ENCODE measurements around the gene SAP30BP.

SAP30BP gene

DNA sequence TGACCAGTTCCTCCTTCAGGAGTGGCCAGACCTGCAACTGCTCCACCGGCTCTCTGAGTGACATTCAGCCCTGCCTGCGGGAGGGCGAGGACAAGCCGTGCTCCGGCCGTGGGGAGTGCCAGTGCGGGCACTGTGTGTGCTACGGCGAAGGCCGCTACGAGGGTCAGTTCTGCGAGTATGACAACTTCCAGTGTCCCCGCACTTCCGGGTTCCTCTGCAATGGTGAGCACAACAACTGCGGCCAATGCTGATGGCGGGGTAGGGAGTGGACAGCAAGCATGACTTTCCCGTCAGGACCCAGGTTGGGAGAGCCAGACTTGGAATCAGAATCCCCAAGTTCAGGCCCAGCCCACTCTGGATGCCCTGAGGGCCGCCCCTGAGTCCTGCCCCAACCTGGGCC is 66.3 kb downstream of the SAP30BP start:
- no peak for DNase-seq (ENCODE audit: extremely low spot score)
- TF ChIP-seq SP1 (IDR thresholded peaks at IDR 0.05) = no peak
- no peak for TF ChIP-seq NFRKB (IDR thresholded peaks at IDR 0.05)
- TF ChIP-seq, protein P1, sequence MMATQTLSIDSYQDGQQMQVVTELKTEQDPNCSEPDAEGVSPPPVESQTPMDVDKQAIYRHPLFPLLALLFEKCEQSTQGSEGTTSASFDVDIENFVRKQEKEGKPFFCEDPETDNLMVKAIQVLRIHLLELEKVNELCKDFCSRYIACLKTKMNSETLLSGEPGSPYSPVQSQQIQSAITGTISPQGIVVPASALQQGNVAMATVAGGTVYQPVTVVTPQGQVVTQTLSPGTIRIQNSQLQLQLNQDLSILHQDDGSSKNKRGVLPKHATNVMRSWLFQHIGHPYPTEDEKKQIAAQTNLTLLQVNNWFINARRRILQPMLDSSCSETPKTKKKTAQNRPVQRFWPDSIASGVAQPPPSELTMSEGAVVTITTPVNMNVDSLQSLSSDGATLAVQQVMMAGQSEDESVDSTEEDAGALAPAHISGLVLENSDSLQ (IDR thresholded peaks at IDR 0.05) = no peak
- TF ChIP-seq BHLHE40 (IDR thresholded peaks at IDR 0.05; ENCODE audit: borderline replicate concordance) = no peak
- no peak for TF ChIP-seq ZNF384 (IDR thresholded peaks at IDR 0.05)
- no peak for TF ChIP-seq FOXK2 (IDR thresholded peaks at IDR 0.05)
- TF ChIP-seq TARDBP (IDR thresholded peaks at IDR 0.05) = no peak
- TF ChIP-seq LEF1 (IDR thresholded peaks at IDR 0.05; ENCODE audit: borderline replicate concordance) = no peak
- no peak for TF ChIP-seq SUZ12 (IDR thresholded peaks at IDR 0.05)
- TF ChIP-seq HDGF (IDR thresholded peaks at IDR 0.05; ENCODE audit: borderline replicate concordance) = no peak
- no peak for TF ChIP-seq ARNT (IDR thresholded peaks at IDR 0.05)
- TF ChIP-seq FOXM1 (IDR thresholded peaks at IDR 0.05; ENCODE audit: borderline replicate concordance) = no peak
- TF ChIP-seq FOXA1 (IDR thresholded peaks at IDR 0.05) = no peak
- CTCF ChIA-PET = interaction anchor here (0.6 kb wide), 1 partner anchor 8 kb away, joined by 3 read pairs; no protein-coding TSS in a partner anchor
- POLR2A ChIA-PET = no interaction called here

DNA sequence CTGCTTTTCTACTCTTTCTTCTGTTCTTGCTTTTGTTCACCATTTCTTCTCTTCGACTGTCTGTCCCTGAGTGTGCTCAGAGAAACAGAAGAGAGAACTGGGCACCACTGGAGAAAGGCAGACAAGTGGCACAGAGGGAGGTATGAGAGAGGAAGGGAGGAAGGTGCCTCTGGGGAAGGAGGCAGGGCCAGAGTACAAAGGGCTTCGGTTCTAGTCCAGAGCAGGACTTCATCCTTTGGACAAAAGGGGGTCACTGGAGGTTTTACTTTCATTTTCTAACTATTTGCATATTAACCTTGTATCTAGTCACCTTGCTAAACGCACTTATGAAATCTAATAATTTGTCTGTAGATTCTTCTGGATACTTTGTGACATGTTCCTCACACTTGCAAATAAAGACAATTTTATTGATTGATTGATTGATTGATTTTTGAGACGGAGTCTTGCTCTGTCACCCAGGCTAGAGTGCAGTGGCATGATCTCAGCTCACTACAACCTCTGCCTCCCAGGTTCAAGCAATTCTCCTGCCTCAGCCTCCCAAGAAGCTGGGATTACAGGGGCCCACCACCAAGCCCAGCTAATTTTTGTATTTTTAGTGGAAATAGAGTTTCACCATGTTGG is 67.6 kb downstream of the SAP30BP start:
- no peak for TF ChIP-seq HDGF (IDR thresholded peaks at IDR 0.05; ENCODE audit: borderline replicate concordance)
- no peak for TF ChIP-seq L3MBTL2 (conservative IDR thresholded peaks at IDR 0.05)
- TF ChIP-seq CTBP1 (IDR thresholded peaks at IDR 0.05; ENCODE audit: borderline replicate concordance) = no peak
- no peak for TF ChIP-seq FOXA1 (IDR thresholded peaks at IDR 0.05)
- TF ChIP-seq LEF1 (IDR thresholded peaks at IDR 0.05; ENCODE audit: borderline replicate concordance) = no peak
- no peak for TF ChIP-seq FOXK2 (IDR thresholded peaks at IDR 0.05)
- no peak for TF ChIP-seq BHLHE40 (IDR thresholded peaks at IDR 0.05; ENCODE audit: borderline replicate concordance)
- no peak for TF ChIP-seq TARDBP (IDR thresholded peaks at IDR 0.05)
- TF ChIP-seq NFRKB (IDR thresholded peaks at IDR 0.05) = no peak
- TF ChIP-seq SP1 (IDR thresholded peaks at IDR 0.05) = no peak
- TF ChIP-seq ARNT (IDR thresholded peaks at IDR 0.05) = no peak
- TF ChIP-seq, protein P1 (IDR thresholded peaks at IDR 0.05) = no peak; the same call in 1 of the 2 replicates
- TF ChIP-seq SUZ12 (IDR thresholded peaks at IDR 0.05) = no peak
- TF ChIP-seq ELF4 (IDR thresholded peaks at IDR 0.05) = no peak
- TF ChIP-seq FOXM1 (IDR thresholded peaks at IDR 0.05; ENCODE audit: borderline replicate concordance) = no peak
- TF ChIP-seq ZNF384 (IDR thresholded peaks at IDR 0.05) = no peak
- ChIA-PET CTCF (interaction anchor here (1.2 kb wide), 1 partner anchor 13 kb away, joined by 5 read pairs; no protein-coding TSS in a partner anchor), POLR2A (no interaction called here)
- DNase-seq (ENCODE audit: extremely low spot score) = no peak

- POLR2A ChIA-PET = no interaction called here
- CTCF ChIA-PET = no interaction called here
- DNase-seq (ENCODE audit: extremely low spot score) = no peak
- TF ChIP-seq BHLHE40 (IDR thresholded peaks at IDR 0.05; ENCODE audit: borderline replicate concordance) (no peak), FOXK2 (IDR thresholded peaks at IDR 0.05) (no peak), SUZ12 (IDR thresholded peaks at IDR 0.05) (no peak), FOXA1 (IDR thresholded peaks at IDR 0.05) (no peak), LEF1 (IDR thresholded peaks at IDR 0.05; ENCODE audit: borderline replicate concordance) (no peak), CTBP1 (IDR thresholded peaks at IDR 0.05; ENCODE audit: borderline replicate concordance) (no peak), ARNT (IDR thresholded peaks at IDR 0.05) (no peak), ELF4 (IDR thresholded peaks at IDR 0.05) (no peak), TARDBP (IDR thresholded peaks at IDR 0.05) (no peak), SP1 (IDR thresholded peaks at IDR 0.05) (no peak), ZNF384 (IDR thresholded peaks at IDR 0.05) (no peak), L3MBTL2 (conservative IDR thresholded peaks at IDR 0.05) (no peak), NFRKB (IDR thresholded peaks at IDR 0.05) (no peak), FOXM1 (IDR thresholded peaks at IDR 0.05; ENCODE audit: borderline replicate concordance) (no peak)
- TF ChIP-seq, protein P1 (IDR thresholded peaks at IDR 0.05) = no peak
Observed at GRCh38 chr17:75736173-75736835, 69.2 kb downstream of the SAP30BP start.

DNA sequence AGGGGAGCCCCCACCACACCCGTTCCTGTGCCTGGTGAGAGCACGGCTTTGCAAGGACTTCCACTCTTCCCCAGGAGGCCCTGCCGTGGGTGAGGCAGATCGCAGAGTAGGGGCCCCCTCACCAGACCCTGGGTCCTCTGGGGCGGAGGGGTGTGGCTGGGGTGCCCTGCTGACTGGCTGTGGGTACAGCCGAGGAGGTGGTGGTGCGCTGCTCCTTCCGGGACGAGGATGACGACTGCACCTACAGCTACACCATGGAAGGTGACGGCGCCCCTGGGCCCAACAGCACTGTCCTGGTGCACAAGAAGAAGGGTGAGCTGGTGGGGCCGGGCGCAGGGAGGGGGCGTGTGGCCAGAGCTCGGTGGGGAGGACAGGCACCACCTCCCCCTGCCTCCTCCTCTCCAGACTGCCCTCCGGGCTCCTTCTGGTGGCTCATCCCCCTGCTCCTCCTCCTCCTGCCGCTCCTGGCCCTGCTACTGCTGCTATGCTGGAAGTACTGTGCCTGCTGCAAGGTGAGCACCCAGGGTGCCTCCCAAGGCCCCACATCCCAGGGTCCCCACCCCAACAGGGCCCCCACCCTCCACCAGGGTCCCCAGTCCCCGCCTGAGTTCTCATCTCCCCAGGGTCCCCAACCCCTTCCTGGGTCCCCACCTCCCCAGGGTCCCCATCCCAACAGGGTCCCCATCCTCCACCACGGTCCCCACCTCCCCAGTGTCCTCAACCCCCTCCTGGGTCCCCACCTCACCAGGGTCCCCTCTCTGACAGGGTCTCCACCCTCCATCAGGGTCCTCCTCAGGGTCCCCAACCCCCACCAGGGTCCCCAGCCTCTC is 70.2 kb downstream of the SAP30BP start:
- DNase-seq (ENCODE audit: extremely low spot score) = no peak
- TF ChIP-seq FOXM1 (IDR thresholded peaks at IDR 0.05; ENCODE audit: borderline replicate concordance) = no peak
- no peak for TF ChIP-seq TARDBP (IDR thresholded peaks at IDR 0.05)
- TF ChIP-seq FOXK2 (IDR thresholded peaks at IDR 0.05) = no peak
- no peak for TF ChIP-seq L3MBTL2 (conservative IDR thresholded peaks at IDR 0.05)
- no peak for TF ChIP-seq FOXA1 (IDR thresholded peaks at IDR 0.05)
- TF ChIP-seq, protein P1 (IDR thresholded peaks at IDR 0.05) = no peak
- TF ChIP-seq ELF4 (IDR thresholded peaks at IDR 0.05) = no peak
- no peak for TF ChIP-seq CTBP1 (IDR thresholded peaks at IDR 0.05; ENCODE audit: borderline replicate concordance)
- no peak for TF ChIP-seq NFRKB (IDR thresholded peaks at IDR 0.05)
- no peak for TF ChIP-seq SP1 (IDR thresholded peaks at IDR 0.05)
- no peak for TF ChIP-seq ARNT (IDR thresholded peaks at IDR 0.05)
- TF ChIP-seq ZNF384 (IDR thresholded peaks at IDR 0.05) = no peak
- ChIA-PET POLR2A (interaction anchor here (0.8 to 1.9 kb wide), 3 partner anchors 10 to 118 kb away, joined by 3 to 10 read pairs (median 4); partner anchors contain the start of gene WBP2), CTCF (interaction anchor here (0.8 to 2.3 kb wide), 3 partner anchors 8 to 13 kb away, joined by 3 to 16 read pairs (median 3); no protein-coding TSS in a partner anchor)
